Measurements from ENCODE around the gene CEND1.

- TF ChIP-seq CTCF (conservative IDR thresholded peaks at IDR 0.05) (no peak), EZH2 (IDR thresholded peaks at IDR 0.05; ENCODE audit: low read depth) (no peak)
Measured at GRCh38 chr11:789943-790342, at the start of gene CEND1.

Data from PC-9 (cell line).